HG03060 (cell line): ENCODE measurements around the gene TRPC3.

Source experiments
- ATAC-seq: cut with Tn5 transposase; IDR thresholded peaks from one replicate; pipeline ENCODE4 v1.9.1; 2021; ENCODE audit warnings: low read depth, moderate number of reproducible peaks; ENCODE audit not compliant: unreplicated experiment

The TRPC3 gene

DNA sequence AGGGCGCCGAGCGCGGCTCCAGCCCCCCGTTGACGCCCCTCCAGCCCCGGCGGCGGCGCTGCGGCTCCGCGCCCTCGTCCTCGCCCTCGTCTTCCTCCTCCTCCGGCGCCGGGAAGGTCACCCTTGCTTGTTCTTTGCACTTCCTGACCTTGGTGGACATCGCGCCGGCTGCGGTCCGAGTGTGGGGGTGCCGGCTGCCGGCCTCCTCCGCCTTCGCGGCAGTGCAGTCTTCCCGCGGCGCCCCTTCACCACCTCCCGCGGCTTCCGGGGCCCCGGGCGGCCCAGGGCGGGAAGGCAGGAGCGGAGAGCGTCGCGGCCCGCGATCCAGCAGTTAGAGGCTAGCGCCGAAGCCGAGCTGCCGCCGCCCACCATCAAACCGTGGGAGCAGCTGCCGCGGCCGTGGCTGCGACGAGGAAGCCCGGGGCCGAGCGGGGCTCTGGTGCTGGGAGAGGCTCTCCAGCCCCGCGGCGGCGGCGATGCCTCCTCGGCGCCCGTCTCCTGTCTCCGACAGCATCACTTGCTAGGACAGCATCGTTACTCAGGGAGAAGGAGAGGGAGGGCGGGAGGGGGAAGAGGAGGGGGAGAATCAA is at the start of gene TRPC3:
TRPC3 (minus strand) TSS at position 540 of the 590 bp plus-strand sequence; CDS start at position 160, 380 bp downstream.
- no peak for ATAC-seq

GRCh38 chr4:122000849-122001248 is 49.0 kb upstream of the TRPC3 start:
- ATAC-seq = no peak

DNA sequence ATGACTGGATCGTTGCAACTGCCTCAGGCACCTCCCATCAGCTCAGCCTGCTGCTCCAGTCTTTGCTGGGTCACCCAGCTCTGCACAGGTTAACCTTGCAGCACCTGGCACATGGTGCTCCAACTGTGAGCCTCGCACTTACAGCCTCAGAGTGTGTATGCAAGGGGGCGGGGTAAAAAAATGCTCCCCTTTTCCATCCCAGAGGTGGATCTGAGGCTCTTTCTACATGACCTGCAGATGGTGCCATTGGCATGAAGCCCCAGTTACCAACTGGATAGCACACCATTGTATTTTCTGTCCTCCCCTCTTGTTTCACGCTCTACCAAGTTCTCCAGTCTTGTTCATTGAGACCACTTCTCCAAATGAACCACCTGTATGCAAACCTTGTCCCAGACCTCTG is 46.2 kb upstream of the TRPC3 start:
- no peak for ATAC-seq

- ATAC-seq = no peak
Observed at GRCh38 chr4:121995790-121996537, 44.1 kb upstream of the TRPC3 start.

GRCh38 chr4:121991968-121992367 is 40.1 kb upstream of the TRPC3 start:
- no peak for ATAC-seq

DNA sequence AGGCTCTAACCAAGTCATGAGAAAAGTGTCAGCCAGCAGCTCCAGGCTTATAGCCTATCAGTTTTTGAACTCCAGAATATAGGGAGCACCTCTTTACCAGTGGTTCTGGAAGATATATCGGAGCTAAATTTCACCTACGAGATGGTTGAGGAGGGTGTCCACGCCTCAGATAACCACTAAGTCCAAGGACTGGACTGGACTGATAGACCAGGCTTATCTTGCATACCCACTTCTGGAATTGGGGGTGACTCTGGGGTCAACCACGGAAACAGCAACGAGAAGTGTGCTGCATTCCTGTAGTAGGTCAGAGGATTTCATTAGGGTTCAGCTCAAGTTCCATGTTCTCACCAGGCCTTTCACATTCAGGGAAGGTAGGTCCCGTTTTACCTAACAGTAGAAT is 38.6 kb upstream of the TRPC3 start:
- ATAC-seq = no peak

DNA sequence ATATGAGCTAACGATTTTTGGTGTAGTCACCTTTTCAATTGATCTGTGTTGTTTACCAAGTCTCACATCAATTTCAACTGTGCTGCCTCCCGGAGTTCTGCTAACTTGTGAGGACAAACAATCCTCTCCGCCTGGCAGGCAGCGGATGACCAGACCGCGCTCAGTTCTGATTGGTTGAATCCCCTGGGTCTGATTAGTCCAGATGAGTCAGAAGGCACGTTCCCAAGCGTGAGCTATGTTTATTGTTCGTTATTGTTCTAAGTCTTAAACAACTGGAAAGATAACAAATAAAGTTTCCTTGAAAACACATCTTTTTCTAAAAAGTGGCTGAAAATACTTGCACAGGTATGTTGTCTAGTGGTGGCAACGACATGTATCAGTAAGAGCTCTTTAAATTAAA is 37.9 kb upstream of the TRPC3 start:
- no peak for ATAC-seq

GRCh38 chr4:121988950-121989349 is 37.1 kb upstream of the TRPC3 start:
- ATAC-seq = no peak

DNA sequence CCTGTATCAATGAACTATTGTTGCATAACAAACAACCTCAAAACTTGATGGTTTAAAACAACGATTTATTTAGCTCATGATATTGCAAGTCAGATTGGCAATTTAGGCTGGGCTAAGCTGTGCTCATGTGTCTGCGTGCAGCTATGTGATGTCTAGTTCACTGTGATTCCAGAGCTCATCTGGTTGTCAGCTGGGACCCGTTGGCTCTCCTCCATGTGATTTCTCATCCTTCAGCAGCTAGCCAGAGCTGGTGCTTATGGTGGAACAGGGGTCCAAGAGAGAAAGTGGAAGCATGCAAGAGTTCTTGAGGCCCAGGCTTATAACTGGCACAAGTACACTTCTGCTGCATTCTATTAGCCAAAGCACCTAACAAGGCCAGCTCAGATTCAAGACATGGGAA is 28.8 kb upstream of the TRPC3 start:
- ATAC-seq = no peak

DNA sequence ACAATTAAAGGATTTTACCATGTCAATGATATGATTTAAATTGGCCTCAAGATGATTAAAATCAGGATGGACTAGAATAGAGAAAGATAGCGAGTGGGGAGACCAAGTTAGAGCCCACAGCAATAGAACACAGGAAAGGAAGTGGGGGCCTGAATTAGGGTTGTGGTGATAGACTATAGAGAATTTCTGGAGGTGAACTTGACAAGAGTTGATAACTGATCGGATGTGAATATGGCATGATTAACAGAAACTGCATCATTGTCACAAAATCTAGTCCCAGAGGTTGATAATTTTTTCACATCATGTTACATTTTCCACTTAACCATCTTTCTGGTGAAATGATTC is 26.3 kb upstream of the TRPC3 start:
- ATAC-seq = peak; percentile 25

DNA sequence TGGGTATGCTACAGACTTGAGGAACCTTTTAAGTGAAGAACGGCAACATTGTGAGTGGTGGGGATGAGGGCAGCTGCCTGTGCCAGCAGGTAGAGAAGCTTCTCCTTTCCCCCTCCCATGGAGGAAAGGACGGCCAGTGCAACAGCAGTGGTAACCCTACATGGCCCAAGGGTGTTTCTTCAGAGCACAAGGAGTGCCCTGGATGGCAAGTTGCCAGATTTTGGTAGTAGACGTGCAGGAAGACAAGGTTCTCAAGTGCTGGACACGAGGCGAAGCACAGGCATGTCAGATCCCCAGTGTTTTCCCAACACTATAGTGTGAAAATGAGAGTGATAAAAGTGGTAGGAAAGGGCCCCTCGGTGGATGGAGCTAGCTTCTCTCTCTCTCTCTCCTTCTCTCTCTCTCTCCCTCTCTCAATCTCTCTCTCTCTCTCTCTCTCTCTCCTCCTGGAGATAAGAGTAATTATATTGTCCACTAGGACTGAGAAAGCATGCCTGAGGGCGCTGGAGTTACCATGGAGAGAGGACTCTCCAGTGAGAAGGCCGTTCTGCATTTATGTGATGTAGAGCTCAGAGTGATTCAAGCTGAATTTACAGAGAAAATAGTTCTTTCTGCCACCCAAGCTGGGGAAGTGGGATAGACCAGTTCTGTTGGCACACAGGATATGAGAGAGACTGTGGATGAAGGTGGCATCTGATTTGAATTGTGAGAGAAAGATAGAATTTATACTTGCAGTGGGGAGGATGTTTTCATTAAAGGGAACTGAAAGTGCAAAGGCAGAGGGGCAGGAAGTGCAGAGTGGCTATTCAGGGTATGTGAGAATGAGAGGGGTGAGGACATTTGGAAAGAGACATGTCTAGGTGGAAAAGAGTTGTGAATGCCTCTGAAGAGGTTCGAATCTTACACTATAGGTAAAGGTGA is 25.7 kb upstream of the TRPC3 start:
- peak; percentile 98 for ATAC-seq

GRCh38 chr4:121975784-121976183 is 23.9 kb upstream of the TRPC3 start:
- no peak for ATAC-seq

- no peak for ATAC-seq
Observed at GRCh38 chr4:121973816-121974215, 22.0 kb upstream of the TRPC3 start.

GRCh38 chr4:121968859-121969258 is 17.0 kb upstream of the TRPC3 start:
- ATAC-seq = no peak

- ATAC-seq = no peak
Observed at GRCh38 chr4:121964958-121965357, 13.1 kb upstream of the TRPC3 start.

- ATAC-seq = no peak
Observed at GRCh38 chr4:121960818-121961217, 9.0 kb upstream of the TRPC3 start.

DNA sequence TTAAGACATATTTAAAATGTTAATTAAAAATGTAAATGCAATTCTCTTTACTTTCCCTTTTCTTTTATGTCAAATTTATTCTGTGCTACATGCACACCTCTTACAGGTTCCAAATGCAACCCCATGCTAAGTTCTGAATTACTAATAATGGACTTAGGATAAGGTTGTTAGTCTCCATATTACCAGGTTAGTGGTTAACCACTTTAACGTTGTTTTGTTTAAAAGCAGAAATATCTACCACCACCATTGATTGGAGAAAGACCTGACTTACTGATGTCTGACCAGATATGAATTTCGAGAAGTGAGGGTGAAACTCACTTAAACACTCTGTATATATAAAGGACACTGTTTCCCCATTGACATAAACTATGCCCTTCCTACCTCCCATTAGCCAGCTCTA is 6.9 kb upstream of the TRPC3 start:
- ATAC-seq = no peak

- no peak for ATAC-seq
Observed at GRCh38 chr4:121957266-121957665, 5.4 kb upstream of the TRPC3 start.

DNA sequence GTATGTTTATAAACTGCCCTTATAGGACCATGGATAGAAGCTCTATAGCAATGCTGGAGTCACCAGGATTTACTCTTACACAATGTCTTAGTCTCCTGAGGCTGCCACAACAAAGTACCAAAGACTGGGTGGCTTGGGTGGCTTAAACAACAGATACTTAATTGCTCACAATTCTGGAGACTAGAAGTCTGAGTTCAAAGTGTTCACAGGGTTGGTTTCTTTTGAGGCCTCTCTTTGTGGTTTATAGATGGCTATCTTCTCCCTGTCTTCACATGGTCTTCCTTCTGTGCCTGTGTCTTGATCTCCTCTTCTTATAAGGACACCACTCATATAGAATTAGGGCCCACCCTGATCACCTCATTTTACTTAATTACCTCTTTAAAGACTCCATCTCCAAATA is 2.0 kb upstream of the TRPC3 start:
- no peak for ATAC-seq

GRCh38 chr4:121952290-121952689 is 430 bp upstream of the TRPC3 start:
- ATAC-seq = no peak
